ENCODE data around the gene SGMS1.

GRCh38 chr10:50426485-50426884 is 197.3 kb downstream of the SGMS1 start:
- TF ChIP-seq CTCF (IDR thresholded peaks at IDR 0.05; ENCODE audit: low read depth, low read length) = no peak
- no peak for TF ChIP-seq EZH2phosphoT487 (IDR thresholded peaks at IDR 0.05; ENCODE audit: low read depth)
